GM21367 (cell line): ENCODE data around the gene RTN3.
"Not testable (repeated sequence)": the region's sequence is repeated elsewhere in the genome, so short reads cannot be mapped to it uniquely, and the experiment has no call there.

Experiments used
- ATAC-seq: cut with Tn5 transposase; IDR thresholded peaks from one replicate; pipeline ENCODE4 v1.9.1; 2021; ENCODE audit not compliant: unreplicated experiment

Gene RTN3

GRCh38 chr11:63682066-63683021 lies 1.0 kb downstream of the RTN3 start:
- ATAC-seq: no peak

DNA sequence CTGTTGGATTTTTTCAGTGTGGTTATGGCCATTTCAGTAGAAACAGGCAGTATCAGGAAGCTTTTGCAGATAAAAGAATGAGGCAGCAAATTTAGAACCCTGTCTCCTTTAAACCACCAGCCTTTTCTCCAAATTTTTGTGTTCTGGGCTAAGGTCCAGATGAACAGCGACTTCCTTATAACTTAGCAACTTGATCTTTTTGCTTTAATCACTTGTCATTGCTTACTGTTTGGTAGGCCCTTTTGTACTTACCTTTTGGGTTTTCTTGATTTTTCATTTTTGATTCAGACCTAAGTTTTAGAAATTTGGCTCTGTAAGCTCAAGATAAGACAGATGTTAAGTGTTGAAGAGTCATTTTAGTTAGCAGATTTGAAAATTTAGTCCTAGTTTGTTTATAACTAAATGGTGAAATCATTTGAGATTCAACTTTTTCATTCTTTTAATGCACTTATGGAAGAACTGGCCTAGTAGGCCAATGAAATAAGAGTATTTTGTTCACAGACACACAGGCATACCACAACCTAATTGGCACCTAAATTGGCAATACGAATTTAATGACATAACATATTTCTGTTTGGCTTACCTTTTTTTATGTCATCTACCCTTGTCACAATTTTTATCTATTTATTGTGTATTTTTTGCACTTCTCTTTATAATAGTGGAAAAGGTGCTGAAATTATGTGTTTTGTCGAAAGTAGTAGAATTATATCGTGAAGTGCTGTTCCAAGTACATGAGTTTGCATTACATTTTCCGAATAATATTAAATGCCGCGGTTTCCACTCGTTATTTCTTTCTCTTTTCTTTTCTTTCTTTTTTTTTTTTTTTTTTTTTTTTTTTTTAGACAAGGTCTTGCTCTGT lies 2.1 kb downstream of the RTN3 start:
- no peak for ATAC-seq

DNA sequence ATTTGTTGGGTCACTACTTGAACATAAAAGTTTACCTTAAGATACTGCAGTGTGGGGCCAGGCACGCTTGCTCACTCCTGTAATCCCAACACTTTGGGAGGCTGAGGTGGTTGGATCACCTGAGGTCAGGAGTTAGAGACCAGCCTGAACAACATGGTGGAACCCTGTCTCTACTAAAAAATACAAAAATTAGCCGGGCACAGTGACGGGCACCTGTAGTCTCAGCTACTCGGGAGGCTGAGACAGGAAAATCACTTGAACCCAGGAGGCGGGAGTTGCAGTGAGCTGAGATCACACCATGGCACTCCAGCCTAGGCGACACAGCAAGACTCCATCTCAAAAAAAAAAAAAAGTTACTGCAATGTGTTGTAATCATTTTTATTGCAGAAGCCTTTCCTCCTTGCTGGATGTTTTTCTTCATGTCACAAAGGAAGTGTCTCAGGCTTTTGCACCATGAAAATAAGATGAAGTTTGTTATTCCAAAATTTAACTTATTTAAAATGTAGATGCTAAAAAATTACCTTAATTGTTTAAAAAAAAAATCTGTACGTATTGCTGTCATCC lies 3.9 kb downstream of the RTN3 start:
- ATAC-seq: not testable (repeated sequence)

DNA sequence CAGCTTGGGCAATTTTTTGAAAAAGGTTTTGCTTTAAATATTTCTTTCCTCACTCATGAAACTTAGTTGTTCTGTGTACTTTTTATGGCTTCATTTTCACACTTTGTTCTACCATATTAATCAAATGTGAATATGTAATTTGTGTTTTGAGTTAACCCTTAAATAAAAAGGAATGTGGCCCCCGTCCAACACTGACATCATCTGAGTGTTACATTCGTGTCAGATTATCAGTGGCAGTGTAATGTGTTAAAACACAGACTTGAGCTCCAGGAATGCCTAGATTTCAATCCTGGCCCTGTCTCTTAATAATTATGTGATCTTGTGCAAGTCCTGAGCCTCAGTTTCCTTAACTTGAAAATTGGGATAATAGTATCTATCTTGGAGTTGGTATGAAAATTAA lies 5.6 kb downstream of the RTN3 start:
- ATAC-seq: no peak

- no peak for ATAC-seq
Measured at GRCh38 chr11:63687845-63688244, 6.5 kb downstream of the RTN3 start.

DNA sequence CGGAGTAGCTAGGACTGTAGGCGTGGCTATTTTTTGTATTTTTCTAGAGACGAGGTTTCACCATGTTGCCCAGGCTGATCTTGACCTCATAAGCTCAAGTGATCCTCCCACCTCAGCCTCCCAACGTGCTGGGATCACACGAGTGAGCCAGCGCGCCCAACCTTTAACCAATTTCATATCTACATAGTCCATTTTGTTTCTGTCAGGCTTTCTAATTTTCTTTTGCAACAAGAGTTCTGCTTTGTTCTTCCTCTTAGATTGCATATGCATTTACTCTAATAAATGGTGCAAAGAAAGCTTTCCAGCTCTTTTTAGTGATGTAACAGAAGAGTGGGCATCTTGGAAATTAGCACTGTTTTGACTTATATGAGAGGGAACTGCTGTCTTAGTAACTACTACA lies 13.3 kb downstream of the RTN3 start:
- ATAC-seq: no peak

- no peak for ATAC-seq
Measured at GRCh38 chr11:63698976-63699733, 17.9 kb downstream of the RTN3 start.

GRCh38 chr11:63699896-63700295 lies 18.6 kb downstream of the RTN3 start:
- no peak for ATAC-seq

DNA sequence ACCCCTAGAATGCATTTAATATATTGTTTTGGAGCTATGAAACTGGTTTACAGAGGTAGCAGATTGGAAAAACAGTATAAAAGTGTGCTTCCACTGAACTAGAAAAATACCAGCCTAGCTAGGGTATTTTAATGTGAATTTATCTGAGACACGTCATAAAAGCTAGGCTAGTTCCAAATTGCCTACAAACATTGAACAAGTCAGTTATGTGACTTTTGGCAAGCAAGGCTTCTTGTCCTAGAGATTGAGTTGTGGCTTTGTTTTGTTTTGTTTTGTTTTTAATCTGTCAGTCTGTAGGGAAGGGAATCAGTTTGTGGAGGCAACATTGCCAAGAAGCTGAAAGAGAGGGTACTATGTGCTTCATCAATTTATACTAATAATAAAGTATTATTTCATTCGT lies 24.2 kb downstream of the RTN3 start:
- ATAC-seq: no peak

GRCh38 chr11:63708764-63709163 lies 27.5 kb downstream of the RTN3 start:
- ATAC-seq: no peak

- ATAC-seq: no peak
Measured at GRCh38 chr11:63709336-63709884, 28.1 kb downstream of the RTN3 start.

- no peak for ATAC-seq
Measured at GRCh38 chr11:63710476-63711217, 29.3 kb downstream of the RTN3 start.

- no peak for ATAC-seq
Measured at GRCh38 chr11:63711838-63712237, 30.5 kb downstream of the RTN3 start.

- no peak for ATAC-seq
Measured at GRCh38 chr11:63713766-63714165, 32.5 kb downstream of the RTN3 start.

DNA sequence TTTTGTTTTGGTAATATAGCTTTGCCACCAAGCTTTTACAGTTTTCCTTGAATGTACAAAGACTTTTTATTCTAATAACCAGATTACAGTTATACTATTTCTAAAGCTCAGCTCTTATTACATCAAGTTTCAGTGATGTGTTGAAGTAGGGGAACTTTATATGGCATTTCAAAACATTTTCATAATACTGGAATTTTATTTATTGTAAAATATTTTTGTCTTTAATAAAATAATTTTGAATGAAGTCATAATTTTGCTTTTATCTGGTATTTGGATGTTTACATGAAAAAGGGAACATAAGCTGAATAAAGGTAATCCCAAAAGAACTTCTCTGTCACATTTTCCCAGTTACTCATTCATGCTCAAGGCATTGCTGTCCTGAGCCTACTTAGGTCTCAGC lies 34.7 kb downstream of the RTN3 start:
- no peak for ATAC-seq

DNA sequence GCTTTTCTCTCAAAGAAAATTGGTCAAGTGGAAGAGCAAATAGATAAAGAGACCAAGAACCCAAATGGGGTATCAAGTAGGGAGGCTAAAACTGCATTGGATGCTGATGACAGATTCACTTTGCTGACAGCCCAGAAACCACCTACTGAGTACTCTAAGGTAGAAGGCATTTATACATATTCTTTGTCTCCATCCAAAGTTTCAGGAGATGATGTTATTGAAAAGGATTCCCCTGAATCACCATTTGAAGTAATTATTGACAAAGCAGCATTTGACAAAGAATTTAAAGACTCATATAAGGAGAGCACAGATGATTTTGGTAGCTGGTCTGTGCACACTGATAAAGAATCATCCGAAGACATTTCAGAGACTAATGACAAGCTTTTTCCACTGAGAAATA lies 37.7 kb downstream of the RTN3 start:
- ATAC-seq: no peak

DNA sequence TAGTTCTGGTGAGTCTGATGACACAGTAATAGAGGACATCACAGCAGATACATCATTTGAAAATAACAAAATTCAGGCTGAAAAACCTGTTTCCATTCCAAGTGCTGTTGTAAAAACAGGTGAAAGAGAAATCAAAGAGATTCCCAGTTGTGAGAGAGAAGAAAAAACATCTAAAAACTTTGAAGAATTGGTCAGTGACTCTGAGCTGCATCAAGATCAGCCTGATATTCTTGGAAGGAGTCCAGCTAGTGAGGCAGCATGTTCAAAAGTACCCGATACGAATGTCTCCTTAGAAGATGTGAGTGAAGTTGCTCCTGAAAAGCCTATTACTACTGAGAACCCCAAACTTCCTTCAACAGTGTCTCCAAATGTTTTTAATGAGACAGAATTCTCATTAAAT lies 38.7 kb downstream of the RTN3 start:
- no peak for ATAC-seq

- no peak for ATAC-seq
Measured at GRCh38 chr11:63720611-63721010, 39.3 kb downstream of the RTN3 start.

DNA sequence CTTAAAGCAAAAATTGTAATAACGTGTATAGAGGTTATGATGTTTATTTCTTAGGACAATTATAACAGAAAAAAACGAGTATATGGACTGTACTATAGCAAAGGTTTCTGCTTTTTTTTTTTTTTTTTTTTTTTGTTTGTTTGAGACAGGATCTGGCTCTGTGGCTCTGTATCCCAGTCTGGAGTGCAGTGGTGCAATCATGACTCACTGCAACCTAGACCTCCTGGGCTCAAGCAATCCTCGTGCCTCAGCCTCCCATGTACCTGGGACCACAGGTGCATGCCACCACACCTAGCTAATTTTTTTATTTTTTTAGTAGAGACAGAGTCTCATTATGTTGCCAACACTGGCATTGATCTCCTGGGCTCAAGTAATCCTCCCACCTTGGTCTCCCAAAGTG lies 48.0 kb downstream of the RTN3 start:
- no peak for ATAC-seq

DNA sequence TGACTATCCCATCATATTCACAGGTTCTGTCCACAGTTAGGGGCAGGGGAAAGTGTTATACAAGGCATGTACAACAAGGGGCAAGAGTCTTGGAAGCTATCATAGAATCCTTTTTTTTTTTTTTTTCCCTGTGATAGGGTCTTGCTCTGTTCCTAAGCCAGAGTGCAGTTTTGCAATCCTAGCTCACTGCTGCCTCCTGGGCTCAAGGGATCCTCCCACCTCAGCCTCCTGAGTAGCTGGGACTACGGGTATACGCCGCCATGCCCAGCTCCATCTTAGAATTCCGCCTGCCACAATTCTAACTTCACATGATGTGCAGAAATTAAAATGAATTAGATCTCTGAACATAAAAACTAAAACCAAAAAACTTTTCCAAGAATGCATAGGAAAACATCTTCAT lies 55.6 kb downstream of the RTN3 start:
- no peak for ATAC-seq
